Hepatocyte (in vitro differentiated cells): ENCODE data around the gene CREBL2. TPM values are rescaled to one million over a fixed set of nuclear protein-coding genes. Genes with fewer than 3 reads are reported as not detected.

ENCODE experiments used
- DNase-seq: peaks from one replicate; pipeline ENCODE4 v3.0.0-alpha.2; 2016; ENCODE audit warnings: low spot score
- H2AFZ ChIP-seq: fragments of 200-600 bp; sonication (generic); 2 replicates; pipeline ENCODE4 v1.6.0; 2016; ENCODE audit warnings: antibody characterized with exemption, mild to moderate bottlenecking
- H3K27ac ChIP-seq: fragments of 200-600 bp; sonication (generic); 2 replicates; pipeline ENCODE4 v1.5.1; 2016; ENCODE audit warnings: mild to moderate bottlenecking
- H3K27me3 ChIP-seq: fragments of 200-600 bp; sonication (generic); 2 replicates; pipeline ENCODE4 v1.6.1; 2016
- H3K36me3 ChIP-seq: fragments of 200-600 bp; sonication (generic); replicated peaks from 2 replicates; pipeline ENCODE4 v1.5.1; 2016; ENCODE audit warnings: low read depth; ENCODE audit not compliant: insufficient read depth
- H3K4me1 ChIP-seq: fragments of 200-600 bp; sonication (generic); 2 replicates; pipeline ENCODE4 v1.5.1; 2016; ENCODE audit warnings: mild to moderate bottlenecking, moderate library complexity; ENCODE audit not compliant: insufficient read depth
- H3K4me2 ChIP-seq: fragments of 200-600 bp; sonication (generic); 2 replicates; pipeline ENCODE4 v1.6.0; 2016
- H3K4me3 ChIP-seq: fragments of 200-600 bp; sonication (generic); 2 replicates; pipeline ENCODE4 v1.5.1; 2016; ENCODE audit warnings: mild to moderate bottlenecking
- H3K79me2 ChIP-seq: fragments of 200-600 bp; sonication (generic); 2 replicates; pipeline ENCODE4 v1.6.0; 2017; ENCODE audit warnings: mild to moderate bottlenecking
- H3K9me2 ChIP-seq: fragments of 200-600 bp; sonication (generic); replicated peaks from 2 replicates; pipeline ENCODE4 v1.6.0; 2017; ENCODE audit warnings: mild to moderate bottlenecking; ENCODE audit not compliant: insufficient read depth
- H3K9me3 ChIP-seq: fragments of 200-600 bp; sonication (generic); 2 replicates; pipeline ENCODE4 v1.5.1; 2016; ENCODE audit warnings: low read depth, mild to moderate bottlenecking
- H4K20me1 ChIP-seq: fragments of 200-600 bp; sonication (generic); 2 replicates; pipeline ENCODE4 v1.6.0; 2016; ENCODE audit warnings: mild to moderate bottlenecking; ENCODE audit not compliant: insufficient read depth, poor library complexity, severe bottlenecking
- EZH2 ChIP-seq: fragments of 200-600 bp; sonication (generic); IDR thresholded peaks from 2 replicates; pipeline ENCODE4 v1.6.1; 2016; ENCODE audit warnings: antibody characterized with exemption, mild to moderate bottlenecking, borderline replicate concordance
- EZH2phosphoT487 ChIP-seq: fragments of 200-600 bp; sonication (generic); IDR thresholded peaks from one replicate; pipeline ENCODE4 v1.6.1; 2018; ENCODE audit warnings: antibody characterized with exemption, mild to moderate bottlenecking, low read depth, moderate library complexity; ENCODE audit not compliant: unreplicated experiment, severe bottlenecking
- WGBS: methylation state at CpG from one replicate; pipeline ENCODE4 v1.1.6; 2016; ENCODE audit warnings: low lambda C conversion rate; ENCODE audit errors: missing lambda C conversion rate; 5-methylcytosine and 5-hydroxymethylcytosine counted together
- polyA plus RNA-seq: library from polyadenylated mRNA; unstranded; fragments of >200 nt; fragmentation: Nextera tagmentation; extraction: Ambion mirVana; gene quantifications from 2 replicates; pipeline ENCODE4 v1.2.1, GENCODE V29; 2016
- total RNA-seq: library from RNA; depleted of rRNA; stranded (reverse); fragments of >200 nt; gene quantifications from 2 replicates; pipeline ENCODE4 v1.2.3, GENCODE V29; 2014
- TF ChIP-seq, protein P1 (sequence below): fragments of 200-600 bp; sonication (generic); IDR thresholded peaks from 2 replicates; pipeline ENCODE4 v1.5.1; 2016; ENCODE audit warnings: antibody characterized with exemption, mild to moderate bottlenecking; ENCODE audit not compliant: poor library complexity

CREBL2 gene
- total RNA-seq (19.0 and 19.4 TPM in 2 replicates), polyA plus RNA-seq (7.2 and 11.4 TPM in 2 replicates)

- H4K20me1 ChIP-seq, result no peaks in the 10 kb centered on the region
- H3K79me2 ChIP-seq, result peaks cover 41% of the 10 kb centered on the region
- peak within 1 kb of the TSS; percentile 37 for H3K4me3 ChIP-seq
- H3K27me3 ChIP-seq, result no peaks in the 10 kb centered on the region
- peak within 1 kb of the TSS; percentile 91 for H3K27ac ChIP-seq
- H2AFZ ChIP-seq, result peak within 1 kb of the TSS; percentile 46
- H3K36me3 ChIP-seq, result no peaks in the 10 kb centered on the region
- H3K4me2 ChIP-seq, result peak within 1 kb of the TSS; percentile 76
- TF ChIP-seq EZH2phosphoT487 (no peak), EZH2 (no peak)
- TF ChIP-seq, protein P1, sequence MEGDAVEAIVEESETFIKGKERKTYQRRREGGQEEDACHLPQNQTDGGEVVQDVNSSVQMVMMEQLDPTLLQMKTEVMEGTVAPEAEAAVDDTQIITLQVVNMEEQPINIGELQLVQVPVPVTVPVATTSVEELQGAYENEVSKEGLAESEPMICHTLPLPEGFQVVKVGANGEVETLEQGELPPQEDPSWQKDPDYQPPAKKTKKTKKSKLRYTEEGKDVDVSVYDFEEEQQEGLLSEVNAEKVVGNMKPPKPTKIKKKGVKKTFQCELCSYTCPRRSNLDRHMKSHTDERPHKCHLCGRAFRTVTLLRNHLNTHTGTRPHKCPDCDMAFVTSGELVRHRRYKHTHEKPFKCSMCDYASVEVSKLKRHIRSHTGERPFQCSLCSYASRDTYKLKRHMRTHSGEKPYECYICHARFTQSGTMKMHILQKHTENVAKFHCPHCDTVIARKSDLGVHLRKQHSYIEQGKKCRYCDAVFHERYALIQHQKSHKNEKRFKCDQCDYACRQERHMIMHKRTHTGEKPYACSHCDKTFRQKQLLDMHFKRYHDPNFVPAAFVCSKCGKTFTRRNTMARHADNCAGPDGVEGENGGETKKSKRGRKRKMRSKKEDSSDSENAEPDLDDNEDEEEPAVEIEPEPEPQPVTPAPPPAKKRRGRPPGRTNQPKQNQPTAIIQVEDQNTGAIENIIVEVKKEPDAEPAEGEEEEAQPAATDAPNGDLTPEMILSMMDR, result no peak
- H3K4me1 ChIP-seq, result peaks cover 7% of the 10 kb centered on the region
- H3K9me2 ChIP-seq, result no peaks in the 10 kb centered on the region
- DNase-seq, result peak; percentile 97
- WGBS, result under 1% methylated on average over 40 of the region's 51 CpGs
- no peaks in the 10 kb centered on the region for H3K9me3 ChIP-seq
These were observed at the start of gene CREBL2 for GRCh38 chr12:12611512-12612306. Gene CREBL2, plus strand, starts transcription at chr12:12611876. Its CDS starts 297 bp downstream, at chr12:12612173.

DNA sequence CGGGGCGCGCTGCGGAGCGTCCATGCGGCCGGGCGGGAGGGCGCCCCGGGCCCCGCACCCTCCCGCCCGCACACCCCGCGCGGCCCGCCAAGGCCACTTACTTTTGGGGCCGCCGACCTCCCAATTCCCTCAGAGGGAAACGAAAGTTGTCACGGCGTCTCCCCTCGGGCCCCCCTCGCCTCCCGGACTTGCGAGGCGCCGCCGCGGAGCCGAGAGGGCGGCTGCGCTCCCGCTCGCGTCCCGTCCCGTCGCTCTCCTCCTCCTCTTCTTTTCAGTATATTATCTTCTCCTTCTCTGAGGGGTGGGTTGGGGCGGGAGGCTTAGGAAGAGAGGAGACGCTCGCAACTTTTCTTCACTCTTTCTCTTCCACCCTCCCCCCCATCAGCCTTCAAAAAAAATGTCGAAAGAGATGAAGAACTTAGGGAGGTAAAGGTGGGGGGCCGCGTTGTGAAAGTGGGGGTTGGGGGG, 49.6 kb upstream of the CREBL2 start:
- peak; percentile 69 for DNase-seq
- peak overlapping the region; percentile 71 for H3K4me3 ChIP-seq
- no peaks in the 10 kb centered on the region for H3K36me3 ChIP-seq
- peak overlapping the region; percentile 64 for H3K4me2 ChIP-seq
- H3K27ac ChIP-seq, result peak overlapping the region; percentile 100
- no peaks in the 10 kb centered on the region for H3K9me3 ChIP-seq
- TF ChIP-seq, protein P1, result no peak
- TF ChIP-seq EZH2phosphoT487 (no peak), EZH2 (no peak)
- peaks cover 14% of the 10 kb centered on the region for H3K4me1 ChIP-seq
- under 1% methylated on average over 22 of the region's 45 CpGs for WGBS
- H3K79me2 ChIP-seq, result peaks cover 40% of the 10 kb centered on the region
- H4K20me1 ChIP-seq, result no peaks in the 10 kb centered on the region
- H3K9me2 ChIP-seq, result no peaks in the 10 kb centered on the region
- H3K27me3 ChIP-seq, result no peaks in the 10 kb centered on the region
- peak overlapping the region; percentile 38 for H2AFZ ChIP-seq

GRCh38 chr12:12562585-12563261, 49.0 kb upstream of the CREBL2 start, which contains the start of gene DUSP16:
Gene DUSP16, minus strand, starts transcription at chr12:12562863. Its CDS starts 41,765 bp downstream, at chr12:12521098.
- Histone ChIP-seq H3K4me3 (peak within 1 kb of the TSS; percentile 71), H3K79me2 (peaks cover 34% of the 10 kb centered on the region), H2AFZ (peak within 1 kb of the TSS; percentile 75), H3K9me3 (no peaks in the 10 kb centered on the region), H3K9me2 (no peaks in the 10 kb centered on the region), H3K36me3 (no peaks in the 10 kb centered on the region), H3K27ac (peak within 1 kb of the TSS; percentile 100), H3K4me2 (peak within 1 kb of the TSS; percentile 77), H3K27me3 (no peaks in the 10 kb centered on the region), H3K4me1 (peaks cover 14% of the 10 kb centered on the region), H4K20me1 (no peaks in the 10 kb centered on the region)
- TF ChIP-seq EZH2 (no peak), EZH2phosphoT487 (no peak)
- TF ChIP-seq, protein P1, result no peak
- DNase-seq, result peak; percentile 96
- WGBS, result under 1% methylated on average over 23 of the region's 59 CpGs
